Activated CD8-positive, alpha-beta T cell treated with anti-CD3 and anti-CD28 coated beads, Interleukin-2, amount 10 ng/mL, durations not matched to agents 7 days and 5 days (primary cell): ENCODE results near the gene SH3RF3. TPM values are rescaled to one million over a fixed set of nuclear protein-coding genes. Genes with fewer than 3 reads are reported as not detected.

ENCODE experiments used
- ATAC-seq: fragments of 150-1000 bp; cut with Tn5 transposase; one replicate; pipeline ENCODE4 v1.10.0; 2021; ENCODE audit warnings: moderate library complexity
- CTCF ChIA-PET: fragments of 350-600 bp; sonication (Branson Sonifier 250); formaldehyde crosslinking; loops from one replicate; lab custom pipeline; 2021; ENCODE audit warnings: antibody characterized with exemption; lab: Charles Lee
- POLR2A ChIA-PET: fragments of 350-600 bp; sonication (Branson Sonifier 250); formaldehyde crosslinking; loops from one replicate; lab custom pipeline; 2021; ENCODE audit warnings: antibody characterized with exemption; lab: Charles Lee
- DNase-seq: peaks from one replicate; pipeline ENCODE4 v3.0.0-alpha.2; 2020
- H3K27ac Mint-ChIP-seq: one replicate; pipeline ENCODE4 v1.8.0; 2021; ENCODE audit warnings: mild to moderate bottlenecking, mixed read lengths
- H3K27me3 Mint-ChIP-seq: one replicate; pipeline ENCODE4 v1.8.0; 2021; ENCODE audit warnings: low read depth, mixed read lengths
- H3K36me3 Mint-ChIP-seq: one replicate; pipeline ENCODE4 v1.8.0; 2021; ENCODE audit warnings: low read depth, mixed read lengths
- H3K4me1 Mint-ChIP-seq: one replicate; pipeline ENCODE4 v1.8.0; 2021; ENCODE audit warnings: low read depth, mixed read lengths
- H3K4me3 Mint-ChIP-seq: one replicate; pipeline ENCODE4 v1.8.0; 2021; ENCODE audit warnings: mild to moderate bottlenecking, mixed read lengths
- H3K9me3 Mint-ChIP-seq: one replicate; pipeline ENCODE4 v1.8.0; 2022; ENCODE audit warnings: mixed read lengths; ENCODE audit not compliant: insufficient read depth
- total RNA-seq, 2 experiments: library from RNA; stranded (reverse); gene quantifications; one replicate each; pipeline ENCODE4 v1.2.3, GENCODE V29; 2021

The SH3RF3 gene
- total RNA-seq, 2 experiments from 2014 or later: 0.10 TPM; not detected in 1

DNA sequence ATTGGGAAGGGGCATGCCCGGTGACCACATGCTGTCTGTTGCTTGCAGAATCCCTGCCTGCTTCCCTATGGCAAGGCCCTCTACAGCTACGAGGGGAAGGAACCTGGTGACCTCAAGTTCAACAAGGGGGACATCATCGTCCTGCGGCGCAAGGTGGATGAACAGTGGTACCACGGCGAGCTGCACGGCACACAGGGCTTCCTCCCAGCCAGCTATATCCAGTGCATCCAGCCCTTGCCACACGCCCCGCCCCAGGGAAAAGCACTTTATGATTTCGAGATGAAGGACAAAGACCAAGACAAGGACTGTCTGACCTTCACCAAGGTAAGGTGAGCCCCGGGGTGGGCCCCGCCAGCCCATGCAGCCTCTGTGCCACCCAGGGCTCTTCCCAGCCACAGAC is 218.6 kb downstream of the SH3RF3 start:
- DNase-seq (no peak), ATAC-seq (no peak)
- ChIA-PET POLR2A (interaction anchor here (0.6 to 0.9 kb wide), 2 partner anchors 16 to 212 kb away, joined by 3 to 4 read pairs; no protein-coding TSS in a partner anchor), CTCF (no interaction called here)
- Mint-ChIP-seq H3K4me1 (peaks cover 39% of the 10 kb centered on the region), H3K9me3 (no peaks in the 10 kb centered on the region), H3K27ac (no peak overlapping the region), H3K36me3 (no peaks in the 10 kb centered on the region), H3K4me3 (no peak overlapping the region), H3K27me3 (peaks cover 2% of the 10 kb centered on the region)

DNA sequence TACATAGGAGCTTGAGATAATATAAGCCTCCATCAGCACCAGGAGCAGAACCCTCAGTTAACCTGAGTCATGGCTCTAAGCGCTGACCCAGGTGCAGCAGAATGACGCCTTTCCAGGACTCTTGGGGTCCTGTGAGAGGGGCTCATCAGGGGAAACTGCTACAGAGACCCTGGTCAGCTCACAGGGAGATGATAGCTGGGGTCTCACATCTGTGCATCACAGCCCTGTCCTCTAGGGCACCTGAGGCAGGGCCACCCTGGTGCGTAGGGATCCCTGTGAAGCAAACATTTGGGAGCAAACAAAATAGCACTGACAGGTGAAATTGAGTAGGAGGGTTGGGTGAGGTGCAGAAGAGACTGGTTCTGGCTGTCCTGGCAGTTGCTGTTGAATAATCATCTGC is 219.2 kb downstream of the SH3RF3 start:
- ChIA-PET POLR2A (interaction anchor here (0.9 kb wide), 1 partner anchor 16 kb away, joined by 3 read pairs; no protein-coding TSS in a partner anchor), CTCF (interaction anchor here (0.9 to 1.5 kb wide), 2 partner anchors 15 to 220 kb away, joined by 3 to 7 read pairs; no protein-coding TSS in a partner anchor)
- Mint-ChIP-seq H3K27ac (peak overlapping the region; percentile 88), H3K4me3 (no peak overlapping the region), H3K9me3 (no peaks in the 10 kb centered on the region), H3K36me3 (no peaks in the 10 kb centered on the region), H3K4me1 (peaks cover 39% of the 10 kb centered on the region), H3K27me3 (peaks cover 2% of the 10 kb centered on the region)
- no peak for ATAC-seq
- DNase-seq: no peak

DNA sequence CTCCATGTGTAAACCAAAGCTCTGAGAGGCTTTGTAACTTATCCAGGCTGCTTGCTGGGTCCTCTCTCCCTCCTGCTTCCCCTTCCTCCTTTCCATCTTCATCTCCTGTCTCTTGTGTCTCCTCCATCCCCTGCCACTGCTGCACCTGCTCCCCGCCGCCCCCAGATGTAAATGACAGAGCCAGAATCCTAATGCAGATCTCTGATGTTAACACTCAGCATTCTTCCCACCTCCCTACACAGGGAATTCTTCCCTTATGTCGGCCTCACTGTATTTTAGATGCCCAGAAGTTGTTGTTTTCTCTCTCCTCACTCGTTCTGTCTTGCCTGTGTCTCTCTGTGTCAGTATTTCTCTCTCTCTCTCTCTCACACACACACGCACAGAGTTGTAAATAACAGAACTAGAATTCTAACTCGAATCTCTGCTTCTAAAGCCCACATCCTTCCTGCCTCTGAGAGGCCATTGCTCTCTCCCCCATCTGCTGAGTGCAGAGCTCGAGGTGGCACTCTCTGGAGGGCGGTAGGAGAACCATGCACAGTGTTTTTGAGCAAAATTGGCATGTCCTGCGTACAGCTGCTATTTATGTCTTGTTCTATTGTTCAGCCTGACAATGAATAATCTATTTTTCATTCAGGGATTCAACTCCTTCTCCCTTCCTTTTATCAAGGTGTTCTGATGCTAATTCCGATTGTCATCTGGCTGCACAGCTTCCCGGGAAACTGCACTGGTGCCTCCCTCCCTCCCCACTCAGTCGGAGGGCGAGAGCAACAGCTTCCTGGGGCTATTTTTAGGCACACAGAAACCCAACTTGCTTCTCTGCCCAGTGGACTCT is 219.9 kb downstream of the SH3RF3 start:
- ChIA-PET POLR2A (interaction anchor here (0.7 to 1.1 kb wide), 2 partner anchors 13 to 206 kb away, joined by 3 to 5 read pairs; no protein-coding TSS in a partner anchor), CTCF (interaction anchor here (0.5 to 1.5 kb wide), 3 partner anchors 16 to 220 kb away, joined by 3 to 7 read pairs (median 3); no protein-coding TSS in a partner anchor)
- Mint-ChIP-seq H3K4me1 (peaks cover 39% of the 10 kb centered on the region), H3K27ac (peak overlapping the region; percentile 88), H3K27me3 (peaks cover 2% of the 10 kb centered on the region), H3K36me3 (no peaks in the 10 kb centered on the region), H3K9me3 (no peaks in the 10 kb centered on the region), H3K4me3 (peak overlapping the region; percentile 48)
- peak; percentile 96 for ATAC-seq
- DNase-seq: peak; percentile 78

DNA sequence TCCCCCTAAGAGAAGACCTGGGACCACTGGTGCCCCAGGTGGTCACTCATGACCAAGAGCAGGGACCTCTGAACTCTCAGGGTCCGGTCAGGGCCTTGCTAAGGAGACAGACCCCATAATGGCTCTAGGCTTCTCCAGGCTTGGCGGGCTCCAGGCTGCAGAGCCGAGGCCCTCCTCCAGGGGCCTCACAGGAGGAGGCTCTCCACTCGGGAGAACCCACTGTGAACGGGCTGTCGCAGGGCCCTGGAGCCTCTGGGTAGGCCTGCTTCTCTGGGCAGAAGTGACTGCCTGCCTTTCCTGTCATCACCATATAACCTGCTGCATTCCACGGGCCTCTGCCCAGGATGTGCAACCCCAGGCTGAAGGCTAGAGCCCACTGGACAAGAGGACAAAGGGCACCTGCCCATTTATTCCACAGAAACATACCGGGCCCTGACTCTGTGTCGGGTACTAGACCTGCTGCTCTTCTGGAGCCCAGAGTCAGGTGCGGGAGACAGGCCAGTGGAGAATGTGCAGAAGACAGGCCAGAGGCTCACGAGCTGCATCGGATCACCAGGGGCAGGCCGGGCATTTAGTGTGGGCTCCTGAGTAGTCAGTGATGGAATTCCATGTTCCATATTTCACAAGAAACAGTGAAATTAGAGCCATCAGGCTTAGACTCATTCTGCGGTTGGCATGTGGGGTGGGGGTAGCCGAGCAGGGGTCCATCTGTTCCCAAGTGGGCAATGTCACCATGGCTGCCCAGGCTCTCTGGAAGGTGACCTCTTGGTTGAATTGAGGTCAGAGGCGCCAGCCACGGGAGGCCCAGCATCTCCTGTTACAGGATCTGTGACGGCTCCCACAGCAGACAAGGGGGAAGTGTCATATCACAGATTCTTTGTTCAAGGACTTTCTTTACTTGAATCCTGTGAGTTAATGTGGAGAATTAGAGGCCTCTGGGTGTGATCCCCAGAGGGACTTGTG is 220.8 kb downstream of the SH3RF3 start:
- H3K4me3 Mint-ChIP-seq: no peak overlapping the region
- DNase-seq (no peak), ATAC-seq (no peak)
- H3K27ac Mint-ChIP-seq: peak overlapping the region; percentile 88
- H3K4me1 Mint-ChIP-seq: peaks cover 39% of the 10 kb centered on the region
- ChIA-PET POLR2A (interaction anchor here (0.7 to 1.1 kb wide), 2 partner anchors 14 to 207 kb away, joined by 3 to 5 read pairs; no protein-coding TSS in a partner anchor), CTCF (interaction anchor here (1.5 kb wide), 2 partner anchors 17 to 160 kb away, joined by 4 to 7 read pairs; no protein-coding TSS in a partner anchor)
- no peaks in the 10 kb centered on the region for H3K9me3 Mint-ChIP-seq
- H3K27me3 Mint-ChIP-seq: no peaks in the 10 kb centered on the region
- H3K36me3 Mint-ChIP-seq: no peaks in the 10 kb centered on the region

DNA sequence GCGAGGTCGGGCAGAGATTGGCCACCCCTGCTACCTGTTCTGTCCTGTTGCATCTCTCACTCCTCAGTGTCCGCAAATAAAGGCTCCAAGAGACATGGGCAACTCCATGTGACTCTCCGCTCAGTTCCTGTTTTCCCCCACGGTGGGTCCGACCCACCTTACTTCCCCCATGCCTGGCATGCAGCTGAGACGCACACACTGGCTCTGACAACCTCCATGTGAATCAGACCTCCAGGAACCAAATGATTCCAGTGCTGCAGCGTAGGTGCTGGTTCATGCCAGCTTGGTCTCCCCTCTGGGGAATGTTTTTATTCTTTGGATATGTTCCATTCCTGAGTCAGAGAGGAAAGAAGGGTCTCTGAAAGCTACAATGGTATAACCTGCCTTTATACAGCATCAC is 221.5 kb downstream of the SH3RF3 start:
- ATAC-seq: no peak
- ChIA-PET CTCF (interaction anchor here (1.5 kb wide), 3 partner anchors 18 to 160 kb away, joined by 3 to 5 read pairs (median 4); no protein-coding TSS in a partner anchor), POLR2A (no interaction called here)
- H3K9me3 Mint-ChIP-seq: no peaks in the 10 kb centered on the region
- H3K27me3 Mint-ChIP-seq: no peaks in the 10 kb centered on the region
- peaks cover 42% of the 10 kb centered on the region for H3K4me1 Mint-ChIP-seq
- peak overlapping the region; percentile 77 for H3K27ac Mint-ChIP-seq
- DNase-seq: no peak
- H3K4me3 Mint-ChIP-seq: no peak overlapping the region
- no peaks in the 10 kb centered on the region for H3K36me3 Mint-ChIP-seq

DNA sequence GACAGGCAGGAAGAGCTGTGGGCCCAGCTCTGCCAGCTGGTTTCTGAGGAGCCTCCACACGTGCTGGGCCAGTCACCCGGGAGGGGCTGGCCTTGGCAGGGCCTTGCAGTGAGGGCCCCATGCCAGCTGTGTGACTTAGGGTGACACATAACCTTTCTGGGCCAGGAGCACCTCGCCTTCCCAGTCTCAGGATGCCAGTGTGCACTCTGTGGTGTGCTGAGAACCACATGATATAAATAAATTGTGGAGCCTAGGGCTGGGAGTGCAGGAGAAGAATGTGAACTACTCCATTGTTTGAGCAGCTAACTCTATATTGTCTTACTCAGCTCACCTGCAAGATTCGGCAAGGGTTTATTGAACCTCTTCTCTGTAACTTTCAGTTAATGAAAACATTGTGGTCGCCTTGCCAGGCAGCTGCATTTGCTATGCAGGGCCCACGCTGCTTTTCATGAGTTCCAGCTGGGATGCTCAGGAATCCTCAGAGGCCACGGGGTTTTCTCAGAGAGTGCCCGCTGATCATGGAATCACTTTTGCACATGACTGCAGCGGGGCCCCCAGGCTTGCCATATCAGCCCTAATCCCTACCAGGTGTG is 222.3 kb downstream of the SH3RF3 start:
- peaks cover 42% of the 10 kb centered on the region for H3K4me1 Mint-ChIP-seq
- no peaks in the 10 kb centered on the region for H3K27me3 Mint-ChIP-seq
- ATAC-seq (no peak), DNase-seq (no peak)
- POLR2A ChIA-PET: no interaction called here
- no peak overlapping the region for H3K4me3 Mint-ChIP-seq
- CTCF ChIA-PET: interaction anchor here (1.5 kb wide), 3 partner anchors 19 to 159 kb away, joined by 3 to 5 read pairs (median 4); no protein-coding TSS in a partner anchor
- no peaks in the 10 kb centered on the region for H3K36me3 Mint-ChIP-seq
- no peak overlapping the region for H3K27ac Mint-ChIP-seq
- no peaks in the 10 kb centered on the region for H3K9me3 Mint-ChIP-seq

DNA sequence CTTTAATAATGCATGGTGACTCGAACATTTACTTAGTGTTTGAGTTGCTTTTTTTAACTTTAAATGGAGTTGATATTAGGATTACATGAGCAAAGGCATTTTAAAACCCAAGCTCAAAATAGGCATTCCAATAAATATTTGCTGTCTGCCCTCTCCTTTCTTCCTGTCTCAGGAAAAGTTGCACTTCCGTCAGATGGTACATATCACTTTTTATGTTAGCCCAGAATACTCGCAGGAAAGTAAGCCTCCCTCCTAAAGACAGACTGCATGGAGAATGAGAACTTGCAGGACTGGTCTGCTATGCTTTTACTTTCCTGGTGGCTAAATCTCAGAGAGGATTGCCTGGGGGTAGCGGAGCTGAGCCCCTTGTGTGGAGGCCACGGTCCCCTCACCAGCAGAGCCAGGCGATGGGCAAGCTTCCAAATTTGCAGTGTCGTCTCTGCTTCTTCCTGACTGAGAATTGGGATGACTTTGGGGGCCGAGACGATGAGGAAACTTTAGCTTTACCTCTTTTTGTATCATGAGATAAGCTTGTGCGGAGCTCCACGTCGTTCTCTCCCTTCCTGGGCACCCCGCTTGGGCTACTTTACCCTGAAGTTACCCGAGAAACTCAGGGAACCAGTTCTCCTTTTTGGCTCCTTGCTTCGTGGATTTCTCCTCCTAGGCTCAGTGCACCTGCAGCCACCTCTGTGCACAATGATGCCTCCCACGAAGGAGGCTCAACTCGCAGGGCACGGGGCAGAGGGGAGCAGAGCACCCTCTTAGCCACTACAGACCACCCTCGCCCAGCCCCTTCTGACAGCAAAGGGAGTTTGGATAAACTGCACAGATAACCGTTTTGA is 223.3 kb downstream of the SH3RF3 start:
- Mint-ChIP-seq H3K27me3 (no peaks in the 10 kb centered on the region), H3K9me3 (no peaks in the 10 kb centered on the region), H3K36me3 (no peaks in the 10 kb centered on the region), H3K4me3 (no peak overlapping the region), H3K4me1 (peaks cover 42% of the 10 kb centered on the region), H3K27ac (no peak overlapping the region)
- ChIA-PET CTCF (interaction anchor here (1.5 kb wide), 2 partner anchors 20 to 134 kb away, joined by 3 to 5 read pairs; no protein-coding TSS in a partner anchor), POLR2A (no interaction called here)
- no peak for DNase-seq
- ATAC-seq: no peak

DNA sequence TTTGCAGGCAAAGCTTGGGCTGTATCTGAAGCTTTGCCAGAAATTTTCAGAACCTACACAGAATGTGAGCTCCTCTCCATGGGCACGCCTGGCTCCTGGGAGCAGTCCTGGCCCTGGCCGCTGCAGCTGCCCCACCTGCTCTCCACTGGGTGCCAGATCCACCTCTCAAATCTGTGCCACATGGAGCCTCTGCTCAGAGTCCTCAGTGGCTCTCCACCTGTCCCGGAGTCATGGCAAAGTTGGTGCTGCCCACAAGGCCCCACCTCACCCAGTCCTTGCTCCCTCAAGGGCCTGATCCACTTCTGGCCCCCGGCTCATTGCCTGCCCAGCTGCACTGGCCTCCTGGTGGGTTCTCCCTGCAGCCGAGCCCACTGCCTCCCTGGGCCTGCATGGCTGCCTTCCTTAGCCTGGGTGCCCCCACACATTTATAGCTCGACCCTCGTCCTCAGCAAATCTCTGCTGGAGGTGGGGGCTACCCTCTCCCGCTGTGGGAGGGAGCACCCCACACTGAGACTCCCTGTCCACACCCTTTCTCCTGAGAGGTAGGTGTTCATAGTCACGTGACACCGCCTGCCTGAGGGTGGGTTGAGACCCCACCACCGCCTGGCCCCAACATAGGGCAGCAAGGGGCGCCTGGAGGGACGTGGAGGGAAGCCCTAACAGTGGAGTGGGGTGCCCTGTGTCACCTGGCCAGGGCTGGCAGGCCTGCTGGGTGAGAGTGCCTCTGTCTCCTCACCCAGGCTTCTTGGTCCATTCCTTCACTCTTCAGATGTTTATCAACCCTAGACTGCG is 224.1 kb downstream of the SH3RF3 start:
- Mint-ChIP-seq H3K36me3 (no peaks in the 10 kb centered on the region), H3K4me3 (no peak overlapping the region), H3K27ac (no peak overlapping the region), H3K27me3 (no peaks in the 10 kb centered on the region), H3K4me1 (peaks cover 37% of the 10 kb centered on the region), H3K9me3 (no peaks in the 10 kb centered on the region)
- POLR2A ChIA-PET: no interaction called here
- no peak for DNase-seq
- no peak for ATAC-seq
- CTCF ChIA-PET: no interaction called here

DNA sequence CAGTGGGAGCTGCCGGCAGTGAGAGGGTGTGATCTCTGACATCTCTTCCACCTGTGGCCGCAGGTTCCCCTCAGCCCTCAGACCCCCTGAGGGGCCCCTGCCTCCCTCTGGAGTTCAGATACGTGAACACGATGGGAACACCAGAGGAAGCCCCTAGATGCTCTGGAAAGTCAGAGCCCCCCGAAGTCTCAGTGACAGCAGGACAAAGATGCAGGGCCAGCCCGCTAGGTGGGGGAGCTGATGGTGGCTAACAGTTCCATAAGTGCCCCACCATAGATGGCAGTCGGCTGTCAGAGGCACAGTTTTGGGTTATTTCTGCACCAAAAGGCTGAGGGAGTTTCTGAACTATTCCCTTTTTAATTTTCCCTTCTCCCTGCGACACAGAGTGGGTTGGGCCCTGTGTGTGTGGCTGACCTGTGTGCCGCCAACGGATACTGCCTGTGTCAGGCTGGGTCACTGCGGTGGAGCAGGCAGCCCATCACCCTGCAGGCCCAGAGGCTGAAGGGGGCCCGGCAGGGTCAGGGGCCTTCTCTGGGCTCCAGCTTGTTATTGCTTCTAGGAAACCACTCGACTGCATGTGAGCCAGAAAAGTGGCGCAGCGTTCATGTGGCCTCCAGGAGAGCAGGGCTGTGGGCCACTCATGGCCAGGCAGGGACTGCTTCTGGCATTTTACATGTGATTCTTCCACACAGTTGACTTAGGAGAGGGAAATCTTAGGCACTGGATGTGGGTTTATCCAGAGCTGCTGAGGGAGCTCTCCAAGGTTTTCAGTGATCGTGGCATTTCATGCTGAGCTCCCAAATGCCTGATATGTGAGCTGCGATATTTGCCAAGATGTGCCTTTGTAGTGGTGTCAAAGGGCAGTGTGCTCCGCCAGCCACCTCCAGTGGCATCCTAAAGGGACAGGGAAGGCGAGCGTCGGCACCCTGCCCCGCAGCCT is 225.1 kb downstream of the SH3RF3 start:
- DNase-seq (no peak), ATAC-seq (no peak)
- H3K4me3 Mint-ChIP-seq: no peak overlapping the region
- H3K27me3 Mint-ChIP-seq: peaks cover 2% of the 10 kb centered on the region
- H3K27ac Mint-ChIP-seq: no peak overlapping the region
- H3K9me3 Mint-ChIP-seq: no peaks in the 10 kb centered on the region
- peaks cover 28% of the 10 kb centered on the region for H3K4me1 Mint-ChIP-seq
- ChIA-PET CTCF (no interaction called here), POLR2A (no interaction called here)
- H3K36me3 Mint-ChIP-seq: no peaks in the 10 kb centered on the region
